Ovary (tissue), 9 donors: ENCODE measurements around the gene ACTL6B. TPM values are rescaled to one million over a fixed set of nuclear protein-coding genes. Genes with fewer than 3 reads are reported as not detected.
A peak's percentile ranks its signal among the peaks of the same experiment; 100 is the strongest.

Source experiments
- DNase-seq, 5 donors: peaks; one replicate each; pipeline ENCODE4 v3.0.0-alpha.2; 2019 to 2020
- H3K27ac ChIP-seq, 2 donors: fragments of 200-600 bp; one replicate each; pipeline versions ENCODE4 v1.5.1 to v1.8.0; 2019 to 2022
- H3K27me3 ChIP-seq: fragments of 200-600 bp; one replicate; pipeline ENCODE4 v1.8.0; 2022
- H3K36me3 ChIP-seq: fragments of 200-600 bp; sonication (generic); one replicate; pipeline ENCODE4 v1.5.1; 2019
- H3K4me1 ChIP-seq: one replicate; pipeline ENCODE4 v1.8.1; 2013; ENCODE audit warnings: mild to moderate bottlenecking, moderate library complexity; ENCODE audit not compliant: insufficient read depth
- H3K4me3 ChIP-seq: fragments of 200-600 bp; sonication (generic); one replicate; pipeline ENCODE4 v1.5.1; 2017
- H3K9me3 ChIP-seq, 2 donors: fragments of 200-600 bp in 1 of 2; sonication (generic) in 1 of 2; one replicate each; pipeline versions ENCODE4 v1.5.1 to v1.8.1; 2013 to 2019; ENCODE audit warnings: mild to moderate bottlenecking in 1 of 2, moderate library complexity in 1 of 2
- EP300 ChIP-seq: sonication (generic); formaldehyde crosslinking; IDR thresholded peaks from one replicate; pipeline ENCODE4 v1.6.1; 2017; ENCODE audit warnings: antibody characterized with exemption
- POLR2A ChIP-seq: fragments of 450-650 bp; IDR thresholded peaks from one replicate; pipeline ENCODE4 v1.6.1; 2017; ENCODE audit warnings: antibody characterized with exemption, mild to moderate bottlenecking, moderate library complexity
- WGBS, 3 donors: extraction: QIAGEN DNeasy Blood & Tissue Kit in 1 of 3; methylation state at CpG; one replicate each; pipeline versions ENCODE4 v1.1.5 to v1.1.7; 2013 to 2017; 5-methylcytosine and 5-hydroxymethylcytosine counted together
- intact Hi-C, 4 donors: fragments of 100-400 bp; cut with DNase I; formaldehyde crosslinking; loops; one replicate each; pipeline versions ENCODE4 v1.11.0 to v1.15.1; 2022 to 2023
- polyA plus RNA-seq, 2 donors: library from polyadenylated mRNA; stranded (reverse); fragments of 200-250 nt in 1 of 2; fragments of 350-450 nt in 1 of 2; fragmentation: Illumina TruSeq in 1 of 2; extraction: RNeasy Lipid Tissue Mini Kit (QIAGEN cat#74804) in 1 of 2; gene quantifications; one replicate each; pipeline ENCODE4 v1.2.3, GENCODE V29; 2013 to 2014
- total RNA-seq, 7 donors: library from RNA; depleted of rRNA in 2 of 7; stranded (reverse); fragments of >200 nt in 2 of 7; fragmentation: NEBNext Ultra II Directional in 3 of 7; extraction: Animal tissue kit (Norgen Biotek cat#: 25700) in 3 of 7; gene quantifications; one replicate each; pipeline versions ENCODE4 v1.1.0 to v1.2.4, GENCODE V29; 2016 to 2023
- TF ChIP-seq, protein P1 (sequence below), 3 donors: fragments of 450-650 bp in 2 of 3; fragments of 200-600 bp in 1 of 3; IDR thresholded peaks; one replicate each; pipeline versions ENCODE4 v1.5.1 to v1.8.0; 2016 to 2022; ENCODE audit warnings: antibody characterized with exemption in 3 of 3, mild to moderate bottlenecking in 1 of 3
- donor health status: DM: no; HTN: no; CAD: no; lungs with moderate emphysema.
- donor health status: DM: no; HTN: no; CAD: no.
- donor health status: Bipolar disorder and iron deficiency.
- donor health status: DM: yes; HTN: yes; CAD: no.
- donor health status: DM: no; HTN: no; CAD: no.
- donor health status: DM: yes; HTN: yes; CAD: no.

ACTL6B gene
- total and polyA plus RNA-seq, 9 donors, result not detected

DNA sequence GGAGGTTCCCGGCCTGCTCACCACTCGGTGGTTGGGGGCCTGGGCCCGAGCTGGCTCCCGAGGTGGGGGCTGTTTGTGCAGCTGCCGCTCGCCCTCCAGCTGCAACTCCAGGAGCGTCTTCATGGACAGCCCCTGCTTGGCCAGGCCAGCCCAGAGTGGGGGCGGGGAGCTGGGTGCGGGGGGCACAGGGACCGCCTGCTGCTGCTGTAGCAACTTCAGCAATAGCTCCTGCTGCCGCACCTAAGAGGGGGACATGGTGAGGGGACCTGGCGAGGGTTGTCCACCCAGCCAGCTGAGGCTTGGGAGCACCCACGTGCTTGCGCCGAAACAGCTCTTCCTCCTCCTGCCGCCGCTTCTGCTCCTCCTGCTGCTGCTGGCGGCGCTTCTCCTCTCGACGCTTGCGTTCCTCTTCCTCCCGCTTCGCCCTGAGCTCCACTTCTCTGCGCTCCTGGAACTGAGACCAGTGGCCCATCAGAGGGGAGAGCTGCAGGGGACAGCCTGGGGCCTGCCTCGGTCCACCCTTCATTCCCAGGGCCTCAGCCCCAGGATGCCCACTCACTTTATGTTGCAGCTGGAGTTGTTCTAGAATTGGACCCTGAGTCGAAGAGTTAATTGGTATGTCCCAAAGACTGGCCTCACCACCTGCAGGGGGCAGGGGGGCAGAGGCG lies 26.9 kb upstream of the ACTL6B start:
- H3K36me3 ChIP-seq, result no peaks in the 10 kb centered on the region
- peak in 3 of 5 donors; percentile 15 to 27 (median 25) for DNase-seq
- no peaks in the 10 kb centered on the region for H3K27me3 ChIP-seq
- TF ChIP-seq, protein P1, sequence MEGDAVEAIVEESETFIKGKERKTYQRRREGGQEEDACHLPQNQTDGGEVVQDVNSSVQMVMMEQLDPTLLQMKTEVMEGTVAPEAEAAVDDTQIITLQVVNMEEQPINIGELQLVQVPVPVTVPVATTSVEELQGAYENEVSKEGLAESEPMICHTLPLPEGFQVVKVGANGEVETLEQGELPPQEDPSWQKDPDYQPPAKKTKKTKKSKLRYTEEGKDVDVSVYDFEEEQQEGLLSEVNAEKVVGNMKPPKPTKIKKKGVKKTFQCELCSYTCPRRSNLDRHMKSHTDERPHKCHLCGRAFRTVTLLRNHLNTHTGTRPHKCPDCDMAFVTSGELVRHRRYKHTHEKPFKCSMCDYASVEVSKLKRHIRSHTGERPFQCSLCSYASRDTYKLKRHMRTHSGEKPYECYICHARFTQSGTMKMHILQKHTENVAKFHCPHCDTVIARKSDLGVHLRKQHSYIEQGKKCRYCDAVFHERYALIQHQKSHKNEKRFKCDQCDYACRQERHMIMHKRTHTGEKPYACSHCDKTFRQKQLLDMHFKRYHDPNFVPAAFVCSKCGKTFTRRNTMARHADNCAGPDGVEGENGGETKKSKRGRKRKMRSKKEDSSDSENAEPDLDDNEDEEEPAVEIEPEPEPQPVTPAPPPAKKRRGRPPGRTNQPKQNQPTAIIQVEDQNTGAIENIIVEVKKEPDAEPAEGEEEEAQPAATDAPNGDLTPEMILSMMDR (IDR thresholded peaks at IDR 0.05), result no peak
- TF ChIP-seq EP300 (no peak), POLR2A (no peak)
- no peak overlapping the region for H3K4me3 ChIP-seq
- no peaks in the 10 kb centered on the region for H3K4me1 ChIP-seq
- H3K27ac ChIP-seq, result no peak overlapping the region
- intact Hi-C loops, result loop anchor here in 1 of 4 donors (5.0 kb wide), 2 partner anchors 101 to 201 kb away; partner anchors contain the start of gene NYAP1
- 78 to 85% (median 85%) methylated on average over 25 to 28 of the region's 28 CpGs for WGBS, 3 donors
- no peaks in the 10 kb centered on the region for H3K9me3 ChIP-seq

DNA sequence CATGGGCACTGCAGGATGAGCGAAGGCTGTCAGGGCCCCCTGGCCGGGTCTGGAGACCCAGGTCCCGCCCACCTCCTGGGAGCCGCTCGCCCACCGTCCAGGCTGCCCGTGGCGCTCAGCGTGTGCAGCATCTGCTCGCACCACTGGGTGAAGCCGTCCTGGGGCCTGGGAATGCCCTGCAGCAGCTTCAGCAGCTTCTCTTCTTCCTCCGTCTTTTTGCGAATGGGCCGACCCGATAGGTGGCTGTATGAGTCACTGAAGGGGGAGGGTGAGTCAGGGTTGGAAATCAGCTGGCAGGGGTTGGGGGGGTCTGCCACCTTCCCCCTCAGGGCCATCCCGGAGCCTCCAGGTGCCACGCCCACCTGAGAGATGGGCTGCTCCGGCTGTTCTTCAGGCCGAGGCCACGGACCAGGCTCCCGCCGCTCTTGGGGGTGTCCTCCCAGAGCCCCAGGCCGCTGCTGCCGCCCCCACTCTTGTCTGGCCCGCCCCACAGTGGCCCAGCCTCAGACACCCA lies 26.0 kb upstream of the ACTL6B start:
- 57 to 68% (median 58%) methylated on average over 25 of the region's 25 CpGs for WGBS, 3 donors
- no peaks in the 10 kb centered on the region for H3K36me3 ChIP-seq
- H3K27ac ChIP-seq, result no peak overlapping the region
- no peaks in the 10 kb centered on the region for H3K9me3 ChIP-seq
- intact Hi-C loops, result loop anchor here in 1 of 4 donors (5.0 kb wide), 2 partner anchors 100 to 200 kb away; partner anchors contain the start of gene NYAP1
- TF ChIP-seq POLR2A, result no peak
- TF ChIP-seq, protein P1 (IDR thresholded peaks at IDR 0.05), result no peak
- H3K4me3 ChIP-seq, result no peak overlapping the region
- no peaks in the 10 kb centered on the region for H3K27me3 ChIP-seq
- H3K4me1 ChIP-seq, result no peaks in the 10 kb centered on the region
- peak in 4 of 5 donors; percentile 28 to 46 (median 38) for DNase-seq

DNA sequence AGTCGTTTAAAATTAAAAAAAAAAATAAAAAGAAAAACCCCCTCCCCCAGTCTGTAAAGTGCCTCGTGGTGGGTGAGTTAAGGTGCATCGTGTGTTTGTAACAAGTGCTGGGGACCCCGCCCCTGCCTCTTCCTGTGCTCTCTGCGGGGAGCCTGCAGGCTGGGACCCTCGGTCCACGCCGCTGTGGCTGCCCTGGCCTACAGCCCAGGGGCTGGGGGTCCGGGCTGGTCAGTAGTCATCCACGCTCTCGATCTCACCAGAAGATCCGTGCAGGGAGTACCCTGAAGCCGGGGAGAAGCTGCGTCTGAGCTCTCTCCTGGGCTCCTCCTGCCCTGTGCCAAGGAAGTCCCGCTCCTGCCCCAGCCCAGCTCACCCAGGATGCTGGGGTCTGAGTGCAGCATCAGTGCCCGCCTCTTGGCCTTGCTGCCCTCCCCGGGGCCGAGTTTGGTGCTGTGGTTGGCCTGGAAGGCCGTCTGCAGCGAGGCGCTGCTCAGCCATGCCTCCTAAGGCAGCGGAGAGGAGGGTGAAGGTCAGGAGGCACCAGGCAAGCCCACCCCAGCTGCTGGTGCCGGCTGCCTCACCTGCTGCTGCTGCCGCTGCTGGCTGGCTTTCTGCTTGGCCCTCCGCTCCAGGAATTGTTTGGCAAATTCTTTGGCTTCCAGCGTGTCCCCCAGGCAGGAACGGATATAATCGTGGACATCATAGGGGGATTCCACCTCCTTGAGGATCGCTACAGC lies 25.4 kb upstream of the ACTL6B start:
- no peaks in the 10 kb centered on the region for H3K4me1 ChIP-seq
- no peaks in the 10 kb centered on the region for H3K27me3 ChIP-seq
- DNase-seq, result peak in 3 of 5 donors; percentile 27 to 42 (median 31)
- no peaks in the 10 kb centered on the region for H3K36me3 ChIP-seq
- H3K9me3 ChIP-seq, result no peaks in the 10 kb centered on the region
- WGBS, 3 donors, result 57 to 67% (median 62%) methylated on average over 29 of the region's 29 CpGs
- TF ChIP-seq POLR2A (no peak), EP300 (no peak)
- TF ChIP-seq, protein P1 (IDR thresholded peaks at IDR 0.05), result no peak
- intact Hi-C loops, result loop anchor here in 1 of 4 donors (5.0 kb wide), 2 partner anchors 99 to 199 kb away; partner anchors contain the start of gene NYAP1
- H3K4me3 ChIP-seq, result no peak overlapping the region
- no peak overlapping the region for H3K27ac ChIP-seq

DNA sequence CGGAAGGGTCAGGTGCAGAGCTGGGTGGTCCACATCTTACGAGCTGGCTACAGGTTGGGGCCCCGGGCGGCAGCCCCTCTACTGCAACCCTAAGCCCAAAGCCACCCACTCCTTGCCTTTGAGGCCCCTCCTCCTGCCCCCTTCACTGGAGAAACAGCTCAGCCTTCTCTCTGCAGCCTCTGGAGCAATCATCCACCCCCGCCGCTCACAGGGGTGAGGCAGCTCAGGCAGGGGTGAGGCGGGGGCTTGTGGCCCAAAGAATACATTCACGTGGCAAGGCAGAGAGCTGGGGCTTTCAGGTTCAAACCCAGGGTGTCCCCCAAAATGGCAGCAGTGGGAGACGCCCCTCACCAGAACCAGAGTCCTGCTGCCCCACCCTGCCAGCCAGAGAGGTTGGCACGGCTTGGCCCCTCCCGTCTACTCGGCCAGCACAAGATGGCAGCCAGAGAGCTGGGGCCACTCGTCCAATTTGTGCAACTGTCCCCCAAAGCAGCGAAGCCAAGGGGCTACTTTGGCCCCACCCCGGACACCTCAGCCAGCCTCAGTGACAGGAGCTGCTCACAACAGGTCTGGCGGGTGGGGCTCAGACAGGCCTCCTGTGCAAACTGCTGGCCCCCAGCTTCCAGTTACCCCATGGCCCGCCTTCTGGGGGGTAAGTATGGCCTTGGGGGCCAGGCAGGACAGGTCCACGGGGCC lies 24.5 kb upstream of the ACTL6B start:
- Histone ChIP-seq H3K4me1 (peaks cover 1% of the 10 kb centered on the region), H3K36me3 (no peaks in the 10 kb centered on the region), H3K27ac (no peak overlapping the region), H3K4me3 (no peak overlapping the region), H3K9me3 (no peaks in the 10 kb centered on the region), H3K27me3 (no peaks in the 10 kb centered on the region)
- 79 to 84% (median 82%) methylated on average over 11 to 18 of the region's 18 CpGs for WGBS, 3 donors
- peak in 3 of 5 donors; percentile 26 to 47 (median 46) for DNase-seq
- intact Hi-C loops, result loop anchor here in 1 of 4 donors (5.0 kb wide), 2 partner anchors 98 to 198 kb away; partner anchors contain the start of gene NYAP1
- TF ChIP-seq, protein P1 (IDR thresholded peaks at IDR 0.05), result no peak
- TF ChIP-seq EP300 (no peak), POLR2A (no peak)
